ENCODE measurements around the gene CFAP221. TPM values are rescaled to one million over a fixed set of nuclear protein-coding genes. Genes with fewer than 3 reads are reported as not detected.

The CFAP221 gene
- total RNA-seq, 2 donors from 2014 or later: 12.2 to 21.5 TPM

- Histone ChIP-seq H3K4me1 (peaks cover 4% of the 10 kb centered on the region), H3K27me3 (no peaks in the 10 kb centered on the region), H3K9me3 (no peaks in the 10 kb centered on the region), H3K27ac (no peak overlapping the region), H3K4me3 (no peak overlapping the region), H3K36me3 (replicated peaks in 1 of 2; ENCODE audit: insufficient read depth in 1 of 2, low read depth in 2 of 2) (no peaks in the 10 kb centered on the region)
- peak; percentile 93 for ATAC-seq
- TF ChIP-seq, protein P1, sequence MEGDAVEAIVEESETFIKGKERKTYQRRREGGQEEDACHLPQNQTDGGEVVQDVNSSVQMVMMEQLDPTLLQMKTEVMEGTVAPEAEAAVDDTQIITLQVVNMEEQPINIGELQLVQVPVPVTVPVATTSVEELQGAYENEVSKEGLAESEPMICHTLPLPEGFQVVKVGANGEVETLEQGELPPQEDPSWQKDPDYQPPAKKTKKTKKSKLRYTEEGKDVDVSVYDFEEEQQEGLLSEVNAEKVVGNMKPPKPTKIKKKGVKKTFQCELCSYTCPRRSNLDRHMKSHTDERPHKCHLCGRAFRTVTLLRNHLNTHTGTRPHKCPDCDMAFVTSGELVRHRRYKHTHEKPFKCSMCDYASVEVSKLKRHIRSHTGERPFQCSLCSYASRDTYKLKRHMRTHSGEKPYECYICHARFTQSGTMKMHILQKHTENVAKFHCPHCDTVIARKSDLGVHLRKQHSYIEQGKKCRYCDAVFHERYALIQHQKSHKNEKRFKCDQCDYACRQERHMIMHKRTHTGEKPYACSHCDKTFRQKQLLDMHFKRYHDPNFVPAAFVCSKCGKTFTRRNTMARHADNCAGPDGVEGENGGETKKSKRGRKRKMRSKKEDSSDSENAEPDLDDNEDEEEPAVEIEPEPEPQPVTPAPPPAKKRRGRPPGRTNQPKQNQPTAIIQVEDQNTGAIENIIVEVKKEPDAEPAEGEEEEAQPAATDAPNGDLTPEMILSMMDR (IDR thresholded peaks at IDR 0.05): peak; percentile 85 to 95 (median 93)
- TF ChIP-seq POLR2A (IDR thresholded peaks at IDR 0.05): no peak
- intact Hi-C loops (cut with DNase I): loop anchor here (5.0 kb wide), 1 partner anchor 469 kb away; no protein-coding TSS in a partner anchor
- WGBS, 2 donors: 10 to 75% methylated on average over 2 to 13 of the region's 13 CpGs
- DNase-seq: peak; percentile 69 to 78 (median 74)
These were observed 158.7 kb downstream of the CFAP221 start for GRCh38 chr2:119702918-119703401.

DNA sequence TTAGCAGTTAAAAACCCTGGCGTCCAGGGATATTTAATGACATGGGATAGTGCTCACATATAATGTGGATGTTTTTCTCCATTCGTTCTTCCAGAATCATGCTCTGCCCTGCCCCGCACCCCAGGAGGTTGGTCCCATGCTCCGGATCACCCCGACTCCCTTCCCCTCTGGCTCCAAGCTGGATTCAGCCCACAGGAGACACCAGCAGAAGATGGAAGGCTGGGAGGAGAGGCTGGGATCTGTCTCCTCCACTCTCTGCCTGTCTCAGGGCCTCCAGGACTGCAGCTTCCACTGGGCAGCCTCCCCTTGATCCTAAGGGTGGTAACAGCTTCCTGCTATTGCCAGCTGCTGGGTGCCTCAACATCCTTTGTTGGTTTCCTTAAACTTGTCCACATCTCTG lies 159.3 kb downstream of the CFAP221 start:
- no peaks in the 10 kb centered on the region for H3K9me3 ChIP-seq
- intact Hi-C loops (cut with DNase I): loop anchor here (5.0 kb wide), 1 partner anchor 469 kb away; no protein-coding TSS in a partner anchor
- peaks cover 4% of the 10 kb centered on the region for H3K4me1 ChIP-seq
- H3K27me3 ChIP-seq: no peaks in the 10 kb centered on the region
- H3K36me3 ChIP-seq (replicated peaks in 1 of 2; ENCODE audit: insufficient read depth in 1 of 2, low read depth in 2 of 2): no peaks in the 10 kb centered on the region
- DNase-seq: no peak
- no peak overlapping the region for H3K27ac ChIP-seq
- no peak for ATAC-seq
- TF ChIP-seq, protein P1 (IDR thresholded peaks at IDR 0.05): no peak
- no peak for TF ChIP-seq POLR2A (IDR thresholded peaks at IDR 0.05)
- 62 to 65% methylated on average over 5 of the region's 5 CpGs for WGBS, 2 donors
- H3K4me3 ChIP-seq: no peak overlapping the region

DNA sequence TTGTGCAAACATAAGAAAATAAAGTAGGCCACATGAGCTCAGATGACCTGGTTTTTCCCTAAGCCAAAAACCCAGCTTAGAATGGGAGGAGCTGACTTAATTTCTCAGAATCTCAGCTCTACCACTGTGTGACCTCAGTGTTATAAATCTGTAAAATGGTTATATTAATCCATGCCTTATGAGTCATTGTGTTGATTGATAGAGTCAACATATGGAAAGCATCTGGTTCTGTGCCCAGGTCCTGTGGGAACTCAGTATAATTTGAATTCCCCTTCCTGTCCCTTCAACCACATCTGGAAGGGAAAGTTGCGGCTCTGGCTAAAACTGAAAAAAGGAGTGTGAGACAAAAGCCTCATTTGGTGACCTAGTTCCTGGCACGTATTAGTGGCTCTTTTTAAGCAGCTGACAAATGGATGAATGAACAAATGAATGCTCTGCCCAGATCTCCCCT lies 160.4 kb downstream of the CFAP221 start:
- H3K36me3 ChIP-seq (replicated peaks in 1 of 2; ENCODE audit: insufficient read depth in 1 of 2, low read depth in 2 of 2): no peaks in the 10 kb centered on the region
- H3K27me3 ChIP-seq: no peaks in the 10 kb centered on the region
- TF ChIP-seq, protein P1 (IDR thresholded peaks at IDR 0.05): no peak
- no peak for TF ChIP-seq POLR2A (IDR thresholded peaks at IDR 0.05)
- WGBS, 2 donors: 64 to 72% methylated on average over 2 of the region's 2 CpGs
- DNase-seq: no peak
- no peak for ATAC-seq
- H3K27ac ChIP-seq: no peak overlapping the region
- H3K4me1 ChIP-seq: peaks cover 4% of the 10 kb centered on the region
- H3K4me3 ChIP-seq: no peak overlapping the region
- H3K9me3 ChIP-seq: no peaks in the 10 kb centered on the region
- intact Hi-C loops (cut with DNase I): loop anchor here (5.0 kb wide), 1 partner anchor 468 kb away; no protein-coding TSS in a partner anchor

- TF ChIP-seq, protein P1 (IDR thresholded peaks at IDR 0.05): no peak
- TF ChIP-seq POLR2A (IDR thresholded peaks at IDR 0.05): no peak
- WGBS, 2 donors: 81 to 83% methylated on average over 8 of the region's 8 CpGs
- intact Hi-C loops (cut with DNase I): no loop called here
- peaks cover 4% of the 10 kb centered on the region for H3K4me1 ChIP-seq
- H3K9me3 ChIP-seq: no peaks in the 10 kb centered on the region
- no peak overlapping the region for H3K4me3 ChIP-seq
- H3K36me3 ChIP-seq (replicated peaks in 1 of 2; ENCODE audit: insufficient read depth in 1 of 2, low read depth in 2 of 2): no peaks in the 10 kb centered on the region
- ATAC-seq (no peak), DNase-seq (no peak)
- no peak overlapping the region for H3K27ac ChIP-seq
- H3K27me3 ChIP-seq: no peaks in the 10 kb centered on the region
These were observed 162.0 kb downstream of the CFAP221 start for GRCh38 chr2:119706221-119706620.

Other genes with a start within 250 kb of the CFAP221 start
- gene C2orf76, start 177.6 kb upstream of the CFAP221 start, total RNA-seq: 10 to 100 TPM; 12.5 to 52.4 TPM
- 10 to 100 TPM; 51.4 to 62.8 TPM for gene DBI, start 177.5 kb upstream of the CFAP221 start, total RNA-seq
- 10 to 100 TPM; 19.1 to 22.1 TPM for gene TMEM37, start 112.6 kb upstream of the CFAP221 start, total RNA-seq
- 100 to 1,000 TPM in 1 of 2 donors, 10 to 100 TPM in 1; 69.0 to 183 TPM for gene SCTR, start 20.0 kb upstream of the CFAP221 start, total RNA-seq
- gene TMEM177, start 134.8 kb downstream of the CFAP221 start, total RNA-seq: 1 to 10 TPM; 6.0 to 7.6 TPM
- 10 to 100 TPM; 12.2 to 21.1 TPM for gene PTPN4, start 215.5 kb downstream of the CFAP221 start, total RNA-seq

All from body of pancreas (tissue), 4 donors.